ENCODE data around the gene CHRNB1.
"Not testable (repeated sequence)": the region's sequence is repeated elsewhere in the genome, so short reads cannot be mapped to it uniquely, and the experiment has no call there.

DNA sequence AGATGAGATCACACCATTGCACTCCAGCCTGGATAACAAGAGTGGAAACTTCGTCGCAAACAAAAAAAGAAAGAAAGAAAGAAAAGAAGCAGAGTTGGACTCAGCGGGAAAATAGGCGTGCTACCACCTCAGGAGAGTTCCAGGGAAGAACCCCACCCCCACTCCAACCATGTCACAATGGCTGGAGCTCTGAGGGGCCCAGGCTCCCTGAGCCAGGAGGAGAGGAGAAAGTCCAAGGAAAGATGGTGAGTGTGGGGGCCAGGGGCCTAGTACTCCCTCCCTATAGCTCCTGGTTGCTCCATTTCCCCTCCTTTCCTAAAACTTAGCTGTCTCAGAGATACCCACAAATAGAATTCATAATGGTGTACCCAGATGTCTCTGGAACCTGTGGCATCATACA, 36.4 kb downstream of the CHRNB1 start, which contains the start of gene SLC35G6:
- TF ChIP-seq, protein P1, sequence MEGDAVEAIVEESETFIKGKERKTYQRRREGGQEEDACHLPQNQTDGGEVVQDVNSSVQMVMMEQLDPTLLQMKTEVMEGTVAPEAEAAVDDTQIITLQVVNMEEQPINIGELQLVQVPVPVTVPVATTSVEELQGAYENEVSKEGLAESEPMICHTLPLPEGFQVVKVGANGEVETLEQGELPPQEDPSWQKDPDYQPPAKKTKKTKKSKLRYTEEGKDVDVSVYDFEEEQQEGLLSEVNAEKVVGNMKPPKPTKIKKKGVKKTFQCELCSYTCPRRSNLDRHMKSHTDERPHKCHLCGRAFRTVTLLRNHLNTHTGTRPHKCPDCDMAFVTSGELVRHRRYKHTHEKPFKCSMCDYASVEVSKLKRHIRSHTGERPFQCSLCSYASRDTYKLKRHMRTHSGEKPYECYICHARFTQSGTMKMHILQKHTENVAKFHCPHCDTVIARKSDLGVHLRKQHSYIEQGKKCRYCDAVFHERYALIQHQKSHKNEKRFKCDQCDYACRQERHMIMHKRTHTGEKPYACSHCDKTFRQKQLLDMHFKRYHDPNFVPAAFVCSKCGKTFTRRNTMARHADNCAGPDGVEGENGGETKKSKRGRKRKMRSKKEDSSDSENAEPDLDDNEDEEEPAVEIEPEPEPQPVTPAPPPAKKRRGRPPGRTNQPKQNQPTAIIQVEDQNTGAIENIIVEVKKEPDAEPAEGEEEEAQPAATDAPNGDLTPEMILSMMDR (IDR thresholded peaks at IDR 0.05; ENCODE audit: insufficient read depth, low read depth, low read length): not testable (repeated sequence)
- TF ChIP-seq EZH2 (IDR thresholded peaks at IDR 0.05; ENCODE audit: insufficient read depth, low read length): not testable (repeated sequence)
